Vagina (tissue), 2 donors: Measurements from ENCODE around the gene SLC18B1. TPM values are rescaled to one million over a fixed set of nuclear protein-coding genes. Genes with fewer than 3 reads are reported as not detected.

Experiments
- DNase-seq, 2 donors: peaks; one replicate each; pipeline ENCODE4 v3.0.0-alpha.2; 2017; ENCODE audit errors: extremely low spot score in 2 of 2
- H3K27ac ChIP-seq: fragments of 200-600 bp; sonication (generic); one replicate; pipeline ENCODE4 v1.5.1; 2019
- H3K27me3 ChIP-seq: fragments of 200-600 bp; sonication (generic); one replicate; pipeline ENCODE4 v1.5.1; 2019
- H3K36me3 ChIP-seq, 2 donors: fragments of 200-600 bp; sonication (generic); one replicate each; pipeline ENCODE4 v1.5.1; 2017 to 2019
- H3K4me1 ChIP-seq: fragments of 200-600 bp; sonication (generic); one replicate; pipeline ENCODE4 v1.5.1; 2019
- H3K4me3 ChIP-seq, 2 donors: fragments of 200-600 bp; sonication (generic); 1 replicate in 1 of 2; 2 replicates in 1 of 2; pipeline ENCODE4 v1.5.1; 2016 to 2019
- H3K9me3 ChIP-seq: fragments of 200-600 bp; sonication (generic); one replicate; pipeline ENCODE4 v1.5.1; 2019
- POLR2A ChIP-seq, 2 donors: fragments of 450-650 bp; IDR thresholded peaks; one replicate each; pipeline ENCODE4 v1.6.1; 2017; ENCODE audit warnings: antibody characterized with exemption in 2 of 2, mild to moderate bottlenecking in 2 of 2, moderate library complexity in 2 of 2
- POLR2AphosphoS5 ChIP-seq, 2 donors: sonication (generic); formaldehyde crosslinking; IDR thresholded peaks; one replicate each; pipeline ENCODE4 v1.9.0; 2017; ENCODE audit warnings: antibody characterized with exemption in 2 of 2, mild to moderate bottlenecking in 2 of 2, low read depth in 1 of 2; ENCODE audit not compliant: insufficient read depth in 1 of 2
- intact Hi-C: fragments of 100-400 bp; cut with DNase I; formaldehyde crosslinking; loops from one replicate; pipeline ENCODE4 v1.15.1; 2023
- total RNA-seq: library from RNA; depleted of rRNA; stranded (reverse); fragments of >200 nt; gene quantifications from one replicate; pipeline ENCODE4 v1.2.3, GENCODE V29; 2016
- TF ChIP-seq, protein P1 (sequence below), 3 experiments: fragments of 450-650 bp in 2 of 3; fragments of 200-600 bp in 1 of 3; sonication (generic) in 1 of 3; IDR thresholded peaks; one replicate each; pipeline ENCODE4 v1.5.1; 2017 to 2019; ENCODE audit warnings: antibody characterized with exemption in 3 of 3, mild to moderate bottlenecking in 2 of 3, moderate library complexity in 2 of 3

The SLC18B1 gene
- total RNA-seq, 1 donor from 2014 or later = 6.4 TPM

DNA sequence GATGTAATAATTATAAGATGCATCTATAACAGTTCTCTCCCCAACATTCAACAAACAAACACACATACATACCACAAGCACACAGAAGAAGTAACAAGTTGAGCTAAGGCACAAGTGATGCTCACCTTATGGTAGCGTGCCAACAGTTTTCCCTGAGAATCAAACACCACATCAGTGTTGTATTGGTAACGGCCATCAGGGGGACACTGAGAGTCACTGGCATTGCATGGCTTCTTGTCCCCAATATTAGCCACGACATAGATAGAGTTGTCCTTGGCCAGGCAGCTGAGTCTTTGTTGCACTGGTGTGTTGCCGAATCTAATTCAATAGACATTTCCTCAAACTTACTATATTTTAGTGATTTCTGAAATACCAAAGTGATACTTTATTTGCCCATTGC is 69.8 kb downstream of the SLC18B1 start:
- H3K4me1 ChIP-seq = no peaks in the 10 kb centered on the region
- no peaks in the 10 kb centered on the region for H3K9me3 ChIP-seq
- intact Hi-C loops = no loop called here
- no peak overlapping the region for H3K27ac ChIP-seq
- TF ChIP-seq POLR2A (IDR thresholded peaks at IDR 0.05) (no peak), POLR2AphosphoS5 (IDR thresholded peaks at IDR 0.05; ENCODE audit: insufficient read depth in 1 of 2, low read depth in 1 of 2) (no peak)
- TF ChIP-seq, protein P1, sequence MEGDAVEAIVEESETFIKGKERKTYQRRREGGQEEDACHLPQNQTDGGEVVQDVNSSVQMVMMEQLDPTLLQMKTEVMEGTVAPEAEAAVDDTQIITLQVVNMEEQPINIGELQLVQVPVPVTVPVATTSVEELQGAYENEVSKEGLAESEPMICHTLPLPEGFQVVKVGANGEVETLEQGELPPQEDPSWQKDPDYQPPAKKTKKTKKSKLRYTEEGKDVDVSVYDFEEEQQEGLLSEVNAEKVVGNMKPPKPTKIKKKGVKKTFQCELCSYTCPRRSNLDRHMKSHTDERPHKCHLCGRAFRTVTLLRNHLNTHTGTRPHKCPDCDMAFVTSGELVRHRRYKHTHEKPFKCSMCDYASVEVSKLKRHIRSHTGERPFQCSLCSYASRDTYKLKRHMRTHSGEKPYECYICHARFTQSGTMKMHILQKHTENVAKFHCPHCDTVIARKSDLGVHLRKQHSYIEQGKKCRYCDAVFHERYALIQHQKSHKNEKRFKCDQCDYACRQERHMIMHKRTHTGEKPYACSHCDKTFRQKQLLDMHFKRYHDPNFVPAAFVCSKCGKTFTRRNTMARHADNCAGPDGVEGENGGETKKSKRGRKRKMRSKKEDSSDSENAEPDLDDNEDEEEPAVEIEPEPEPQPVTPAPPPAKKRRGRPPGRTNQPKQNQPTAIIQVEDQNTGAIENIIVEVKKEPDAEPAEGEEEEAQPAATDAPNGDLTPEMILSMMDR (IDR thresholded peaks at IDR 0.05) = no peak
- DNase-seq = no peak
- no peak overlapping the region for H3K4me3 ChIP-seq
- H3K36me3 ChIP-seq = no peaks in the 10 kb centered on the region
- no peaks in the 10 kb centered on the region for H3K27me3 ChIP-seq

DNA sequence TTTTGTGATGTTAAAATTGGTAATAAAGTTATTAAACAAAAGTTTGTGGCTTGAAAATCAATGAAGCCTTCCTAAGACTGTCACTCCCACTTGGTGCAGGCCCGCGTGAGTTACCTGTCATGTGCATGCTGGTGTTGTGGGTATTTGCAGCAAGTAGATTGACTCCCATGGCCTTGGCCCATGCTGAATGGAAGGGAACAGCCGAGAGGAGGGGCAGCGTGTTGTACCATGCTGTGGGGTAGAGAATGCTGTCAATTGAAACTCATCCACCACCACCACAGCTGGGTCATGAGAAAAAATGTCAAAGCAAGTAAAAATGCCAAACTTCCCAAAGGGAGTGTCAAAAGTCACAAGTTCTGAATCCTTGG is 71.8 kb downstream of the SLC18B1 start:
- DNase-seq = no peak
- intact Hi-C loops = no loop called here
- Histone ChIP-seq H3K27ac (no peak overlapping the region), H3K36me3 (no peaks in the 10 kb centered on the region), H3K27me3 (no peaks in the 10 kb centered on the region), H3K9me3 (no peaks in the 10 kb centered on the region), H3K4me1 (no peaks in the 10 kb centered on the region), H3K4me3 (no peak overlapping the region)
- TF ChIP-seq, protein P1 (IDR thresholded peaks at IDR 0.05) = no peak
- TF ChIP-seq POLR2AphosphoS5 (IDR thresholded peaks at IDR 0.05; ENCODE audit: insufficient read depth in 1 of 2, low read depth in 1 of 2) (no peak), POLR2A (IDR thresholded peaks at IDR 0.05) (no peak)

DNA sequence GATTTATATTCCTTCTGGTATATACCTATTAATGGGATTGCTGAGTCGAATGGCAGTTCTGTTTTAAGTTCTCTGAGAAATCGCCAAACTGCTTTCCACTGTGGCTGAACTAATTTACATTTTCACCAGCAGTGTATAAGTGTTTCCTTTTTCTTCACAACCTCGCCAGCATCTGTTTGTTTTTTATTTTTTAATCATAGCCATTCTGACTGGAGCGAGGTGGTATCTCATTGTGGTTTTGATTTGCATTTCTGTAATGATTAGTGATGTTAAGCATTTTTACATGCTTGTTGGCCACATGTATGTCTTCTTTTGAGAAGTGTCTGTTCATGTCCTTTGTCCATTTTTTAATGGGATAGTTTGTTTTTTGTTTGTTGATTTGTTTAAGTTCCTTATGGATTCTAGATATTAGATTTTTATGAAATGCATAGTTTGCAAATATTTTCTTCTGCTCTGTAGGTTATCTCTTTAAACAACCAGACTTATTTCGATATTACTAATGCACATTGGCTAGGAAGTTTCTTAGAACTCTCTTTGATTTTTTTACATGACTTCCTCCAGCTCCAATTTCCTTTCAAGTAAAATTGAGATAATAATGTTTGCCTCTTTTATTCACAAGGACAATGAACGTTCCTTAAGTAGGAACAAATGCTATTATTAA is 72.4 kb downstream of the SLC18B1 start:
- Histone ChIP-seq H3K36me3 (no peaks in the 10 kb centered on the region), H3K27ac (no peak overlapping the region), H3K4me1 (no peaks in the 10 kb centered on the region), H3K4me3 (no peak overlapping the region), H3K9me3 (no peaks in the 10 kb centered on the region), H3K27me3 (no peaks in the 10 kb centered on the region)
- intact Hi-C loops = no loop called here
- DNase-seq = no peak
- TF ChIP-seq POLR2A (IDR thresholded peaks at IDR 0.05) (no peak), POLR2AphosphoS5 (IDR thresholded peaks at IDR 0.05; ENCODE audit: insufficient read depth in 1 of 2, low read depth in 1 of 2) (no peak)
- TF ChIP-seq, protein P1 (IDR thresholded peaks at IDR 0.05) = no peak

DNA sequence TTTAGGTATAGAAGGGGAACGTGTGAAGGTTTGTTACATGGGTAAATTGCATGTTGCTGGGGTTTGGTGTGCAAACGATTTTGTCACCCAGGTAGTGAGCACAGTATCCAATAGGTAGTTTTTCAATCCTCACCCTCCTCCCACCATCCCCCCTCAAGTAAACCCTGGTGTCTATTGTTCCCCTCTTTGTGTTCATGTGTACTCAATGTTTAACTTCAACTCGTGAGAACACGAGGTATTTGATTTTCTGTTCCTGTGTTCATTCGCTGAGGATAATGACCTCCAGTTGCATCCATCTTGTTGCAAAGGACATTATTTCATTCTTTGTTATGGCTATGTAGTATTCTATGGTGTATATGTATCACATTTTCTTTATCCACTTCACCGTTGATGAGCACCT is 73.0 kb downstream of the SLC18B1 start:
- Histone ChIP-seq H3K27ac (no peak overlapping the region), H3K4me1 (no peaks in the 10 kb centered on the region), H3K4me3 (no peak overlapping the region), H3K9me3 (no peaks in the 10 kb centered on the region), H3K36me3 (no peaks in the 10 kb centered on the region), H3K27me3 (no peaks in the 10 kb centered on the region)
- intact Hi-C loops = no loop called here
- TF ChIP-seq, protein P1 (IDR thresholded peaks at IDR 0.05) = no peak
- no peak for TF ChIP-seq POLR2A (IDR thresholded peaks at IDR 0.05)
- no peak for TF ChIP-seq POLR2AphosphoS5 (IDR thresholded peaks at IDR 0.05; ENCODE audit: insufficient read depth in 1 of 2, low read depth in 1 of 2)
- no peak for DNase-seq

DNA sequence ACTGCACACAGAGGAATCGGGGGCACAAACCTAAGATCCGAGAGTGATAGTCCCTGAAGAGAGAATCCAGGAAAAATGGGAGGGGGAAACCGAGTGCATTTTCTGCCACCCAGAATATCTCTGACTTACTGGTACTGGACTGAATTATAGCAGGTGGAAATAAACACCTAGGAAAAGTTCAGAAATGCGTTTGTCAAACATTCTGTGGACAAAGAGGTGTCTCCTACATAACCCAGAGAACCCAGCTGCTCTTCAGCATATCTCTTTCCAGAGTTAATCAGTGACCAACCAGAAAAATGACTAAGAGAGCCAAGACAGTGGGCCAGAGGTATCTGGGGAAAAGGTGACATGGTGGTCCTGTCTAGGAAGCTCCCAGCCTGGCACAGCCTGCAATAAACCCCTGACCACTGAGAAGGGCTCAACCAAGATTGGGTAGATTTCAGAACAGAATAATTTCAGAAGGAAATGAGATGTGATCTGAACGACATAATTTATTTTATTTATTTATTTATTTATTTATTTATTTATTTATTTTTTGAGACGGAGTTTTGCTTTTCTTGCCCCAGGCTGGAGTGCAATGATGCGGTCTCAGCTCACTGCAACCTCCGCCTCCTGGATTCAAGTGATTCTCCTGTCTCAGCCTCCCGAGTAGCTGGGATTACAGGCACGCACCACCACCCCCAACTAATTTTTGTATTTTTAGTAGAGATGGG is 78.5 kb downstream of the SLC18B1 start:
- intact Hi-C loops = no loop called here
- no peak overlapping the region for H3K4me3 ChIP-seq
- no peaks in the 10 kb centered on the region for H3K27me3 ChIP-seq
- no peak for DNase-seq
- no peaks in the 10 kb centered on the region for H3K9me3 ChIP-seq
- no peak for TF ChIP-seq POLR2AphosphoS5 (IDR thresholded peaks at IDR 0.05; ENCODE audit: insufficient read depth in 1 of 2, low read depth in 1 of 2)
- no peak for TF ChIP-seq POLR2A (IDR thresholded peaks at IDR 0.05)
- TF ChIP-seq, protein P1 (IDR thresholded peaks at IDR 0.05) = no peak
- H3K36me3 ChIP-seq = no peaks in the 10 kb centered on the region
- no peaks in the 10 kb centered on the region for H3K4me1 ChIP-seq
- H3K27ac ChIP-seq = no peak overlapping the region
